ENCODE data around the gene TNFRSF8. TPM values are rescaled to one million over a fixed set of nuclear protein-coding genes. Genes with fewer than 3 reads are reported as not detected.

TNFRSF8 gene
- total RNA-seq, 3 donors from 2014 or later: 0.31 to 0.51 TPM; not detected in 1

GRCh38 chr1:12144969-12145368, 81.9 kb downstream of the TNFRSF8 start:
- Histone ChIP-seq H3K36me3 (ENCODE audit: low read depth) (no peaks in the 10 kb centered on the region), H3K4me1 (ENCODE audit: low read depth) (peaks cover 34% of the 10 kb centered on the region), H3K9me3 (no peaks in the 10 kb centered on the region), H3K4me3 (no peak overlapping the region)
- DNase-seq (peak in 2 of 3 donors; percentile 41 to 47), ATAC-seq (no peak)
- intact Hi-C loops (cut with DNase I, micrococcal nuclease): no loop called here
- TF ChIP-seq, protein P1, sequence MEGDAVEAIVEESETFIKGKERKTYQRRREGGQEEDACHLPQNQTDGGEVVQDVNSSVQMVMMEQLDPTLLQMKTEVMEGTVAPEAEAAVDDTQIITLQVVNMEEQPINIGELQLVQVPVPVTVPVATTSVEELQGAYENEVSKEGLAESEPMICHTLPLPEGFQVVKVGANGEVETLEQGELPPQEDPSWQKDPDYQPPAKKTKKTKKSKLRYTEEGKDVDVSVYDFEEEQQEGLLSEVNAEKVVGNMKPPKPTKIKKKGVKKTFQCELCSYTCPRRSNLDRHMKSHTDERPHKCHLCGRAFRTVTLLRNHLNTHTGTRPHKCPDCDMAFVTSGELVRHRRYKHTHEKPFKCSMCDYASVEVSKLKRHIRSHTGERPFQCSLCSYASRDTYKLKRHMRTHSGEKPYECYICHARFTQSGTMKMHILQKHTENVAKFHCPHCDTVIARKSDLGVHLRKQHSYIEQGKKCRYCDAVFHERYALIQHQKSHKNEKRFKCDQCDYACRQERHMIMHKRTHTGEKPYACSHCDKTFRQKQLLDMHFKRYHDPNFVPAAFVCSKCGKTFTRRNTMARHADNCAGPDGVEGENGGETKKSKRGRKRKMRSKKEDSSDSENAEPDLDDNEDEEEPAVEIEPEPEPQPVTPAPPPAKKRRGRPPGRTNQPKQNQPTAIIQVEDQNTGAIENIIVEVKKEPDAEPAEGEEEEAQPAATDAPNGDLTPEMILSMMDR (IDR thresholded peaks at IDR 0.05): no peak

GRCh38 chr1:12145616-12146342, 82.7 kb downstream of the TNFRSF8 start:
- ATAC-seq (no peak), DNase-seq (peak in 1 of 3 donors; percentile 37)
- TF ChIP-seq, protein P1 (IDR thresholded peaks at IDR 0.05): no peak
- Histone ChIP-seq H3K4me3 (no peak overlapping the region), H3K4me1 (ENCODE audit: low read depth) (peaks cover 38% of the 10 kb centered on the region), H3K36me3 (ENCODE audit: low read depth) (no peaks in the 10 kb centered on the region), H3K9me3 (no peaks in the 10 kb centered on the region)
- intact Hi-C loops (cut with DNase I, micrococcal nuclease): no loop called here

GRCh38 chr1:12146343-12147112, 83.4 kb downstream of the TNFRSF8 start:
- H3K9me3 ChIP-seq: no peaks in the 10 kb centered on the region
- DNase-seq (peak in 1 of 3 donors; percentile 32), ATAC-seq (no peak)
- no peak overlapping the region for H3K4me3 ChIP-seq
- intact Hi-C loops (cut with DNase I, micrococcal nuclease): no loop called here
- peaks cover 38% of the 10 kb centered on the region for H3K4me1 ChIP-seq (ENCODE audit: low read depth)
- no peaks in the 10 kb centered on the region for H3K36me3 ChIP-seq (ENCODE audit: low read depth)
- TF ChIP-seq, protein P1 (IDR thresholded peaks at IDR 0.05): no peak

GRCh38 chr1:12147201-12147701, 84.1 kb downstream of the TNFRSF8 start:
- H3K9me3 ChIP-seq: no peaks in the 10 kb centered on the region
- DNase-seq (peak in 1 of 3 donors; percentile 31), ATAC-seq (no peak)
- TF ChIP-seq, protein P1 (IDR thresholded peaks at IDR 0.05): no peak
- intact Hi-C loops (cut with DNase I, micrococcal nuclease): no loop called here
- no peaks in the 10 kb centered on the region for H3K36me3 ChIP-seq (ENCODE audit: low read depth)
- peaks cover 38% of the 10 kb centered on the region for H3K4me1 ChIP-seq (ENCODE audit: low read depth)
- no peak overlapping the region for H3K4me3 ChIP-seq

- ATAC-seq: peak; percentile 81
- H3K4me1 ChIP-seq (ENCODE audit: low read depth): peaks cover 42% of the 10 kb centered on the region
- intact Hi-C loops (cut with DNase I, micrococcal nuclease): no loop called here
- no peaks in the 10 kb centered on the region for H3K36me3 ChIP-seq (ENCODE audit: low read depth)
- TF ChIP-seq, protein P1 (IDR thresholded peaks at IDR 0.05): no peak
- H3K4me3 ChIP-seq: no peak overlapping the region
- peak; percentile 88 to 96 (median 89) for DNase-seq
- no peaks in the 10 kb centered on the region for H3K9me3 ChIP-seq
Measured at GRCh38 chr1:12148160-12148957, 85.3 kb downstream of the TNFRSF8 start.
